Choroid plexus epithelial cell (primary cell): ENCODE data around the gene TM6SF1.

ENCODE experiments used
- DNase-seq: peaks from one replicate; pipeline ENCODE4 v3.0.0-alpha.2; 2010; ENCODE audit warnings: low read depth
- H3K4me3 ChIP-seq: 2 replicates; pipeline ENCODE4 v1.5.1; 2011; ENCODE audit warnings: low read depth, mild to moderate bottlenecking, control low read depth, low read length, moderate library complexity
- TF ChIP-seq, protein P1 (sequence below): conservative IDR thresholded peaks from 2 replicates; pipeline ENCODE4 v1.5.1; 2011; ENCODE audit warnings: low read depth, mild to moderate bottlenecking, control low read depth, inconsistent platforms, low read length, moderate library complexity

TM6SF1 gene

DNA sequence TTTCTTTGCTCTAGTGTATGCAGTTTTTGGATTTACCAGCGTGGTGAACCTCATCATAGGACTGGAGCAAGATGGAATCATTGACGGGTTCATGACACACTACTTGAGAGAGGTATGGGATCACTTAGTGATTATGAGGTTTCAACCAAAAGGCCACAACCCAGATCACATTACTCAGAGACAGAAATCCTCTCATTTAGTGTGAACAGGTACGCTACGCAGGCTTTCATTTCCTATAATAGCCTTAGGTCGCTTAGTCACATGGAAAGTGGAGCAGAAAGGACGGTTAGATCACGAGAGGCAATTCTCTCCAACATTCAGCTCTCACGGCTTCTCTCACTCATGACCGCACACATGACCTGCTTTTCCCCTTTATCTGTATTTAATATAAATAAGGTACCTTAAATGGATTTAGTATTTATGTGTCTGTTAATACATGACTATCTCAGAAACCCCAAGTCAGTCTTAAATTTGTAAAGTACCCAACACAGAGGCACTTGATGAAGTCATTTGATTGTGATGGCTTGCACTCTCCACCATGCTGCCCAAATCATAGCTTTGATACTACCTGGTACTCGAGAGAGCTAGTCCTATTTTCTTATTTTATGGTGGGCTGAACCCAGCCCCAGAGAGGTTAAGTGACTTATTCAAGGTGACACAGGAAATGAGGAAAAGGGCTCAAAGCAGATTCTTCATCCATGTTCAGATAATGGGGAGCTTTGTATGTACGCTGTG, 8.6 kb downstream of the TM6SF1 start:
- H3K4me3 ChIP-seq: no peak overlapping the region
- TF ChIP-seq, protein P1, sequence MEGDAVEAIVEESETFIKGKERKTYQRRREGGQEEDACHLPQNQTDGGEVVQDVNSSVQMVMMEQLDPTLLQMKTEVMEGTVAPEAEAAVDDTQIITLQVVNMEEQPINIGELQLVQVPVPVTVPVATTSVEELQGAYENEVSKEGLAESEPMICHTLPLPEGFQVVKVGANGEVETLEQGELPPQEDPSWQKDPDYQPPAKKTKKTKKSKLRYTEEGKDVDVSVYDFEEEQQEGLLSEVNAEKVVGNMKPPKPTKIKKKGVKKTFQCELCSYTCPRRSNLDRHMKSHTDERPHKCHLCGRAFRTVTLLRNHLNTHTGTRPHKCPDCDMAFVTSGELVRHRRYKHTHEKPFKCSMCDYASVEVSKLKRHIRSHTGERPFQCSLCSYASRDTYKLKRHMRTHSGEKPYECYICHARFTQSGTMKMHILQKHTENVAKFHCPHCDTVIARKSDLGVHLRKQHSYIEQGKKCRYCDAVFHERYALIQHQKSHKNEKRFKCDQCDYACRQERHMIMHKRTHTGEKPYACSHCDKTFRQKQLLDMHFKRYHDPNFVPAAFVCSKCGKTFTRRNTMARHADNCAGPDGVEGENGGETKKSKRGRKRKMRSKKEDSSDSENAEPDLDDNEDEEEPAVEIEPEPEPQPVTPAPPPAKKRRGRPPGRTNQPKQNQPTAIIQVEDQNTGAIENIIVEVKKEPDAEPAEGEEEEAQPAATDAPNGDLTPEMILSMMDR: no peak
- DNase-seq: no peak

DNA sequence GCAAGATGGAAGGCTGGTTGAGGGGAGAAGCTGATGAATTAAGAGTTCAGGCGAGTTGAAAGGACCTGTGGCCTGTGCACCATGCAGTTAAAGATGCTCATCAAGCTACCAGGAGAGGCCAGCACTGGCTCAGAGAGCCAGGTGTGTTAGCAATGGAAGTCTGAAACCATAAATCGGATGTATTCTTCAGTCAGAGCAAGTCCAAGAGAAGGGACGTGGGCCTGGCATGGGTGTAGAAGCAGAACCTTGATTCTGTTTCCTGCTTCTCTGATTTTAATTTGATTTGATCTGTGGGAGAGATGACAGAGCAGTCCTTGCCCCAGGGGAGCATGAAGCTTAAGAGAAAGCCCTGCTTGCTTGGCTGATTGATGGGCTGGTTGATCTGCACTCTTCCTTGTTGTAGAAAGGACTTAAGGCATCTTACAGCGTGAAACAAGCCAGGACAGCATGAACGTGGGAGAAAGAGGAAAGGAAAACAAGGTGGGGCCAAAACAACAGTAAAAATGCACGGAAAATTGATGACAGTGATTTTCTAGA, 10.9 kb downstream of the TM6SF1 start:
- TF ChIP-seq, protein P1: no peak
- no peak overlapping the region for H3K4me3 ChIP-seq
- no peak for DNase-seq

DNA sequence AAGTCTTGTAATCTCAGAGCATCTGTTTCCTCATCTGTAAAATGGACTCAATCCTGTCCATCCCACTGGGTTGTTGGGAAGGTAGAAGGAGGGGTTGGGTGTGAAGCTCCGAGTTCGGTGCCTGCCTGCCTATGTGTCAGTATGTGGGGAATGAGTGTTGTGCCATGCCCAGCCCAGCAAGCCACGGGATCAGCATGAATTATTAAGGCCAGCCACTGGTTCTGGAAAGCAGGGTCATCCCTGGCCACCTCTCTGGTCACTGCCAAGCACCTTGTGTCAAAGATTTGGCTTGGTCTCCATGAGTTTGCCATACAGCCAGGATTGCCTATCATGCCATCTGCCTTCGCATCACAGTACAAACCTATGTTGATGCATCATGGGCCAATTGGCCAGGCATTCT, 11.5 kb downstream of the TM6SF1 start:
- no peak for DNase-seq
- TF ChIP-seq, protein P1: no peak
- no peak overlapping the region for H3K4me3 ChIP-seq

DNA sequence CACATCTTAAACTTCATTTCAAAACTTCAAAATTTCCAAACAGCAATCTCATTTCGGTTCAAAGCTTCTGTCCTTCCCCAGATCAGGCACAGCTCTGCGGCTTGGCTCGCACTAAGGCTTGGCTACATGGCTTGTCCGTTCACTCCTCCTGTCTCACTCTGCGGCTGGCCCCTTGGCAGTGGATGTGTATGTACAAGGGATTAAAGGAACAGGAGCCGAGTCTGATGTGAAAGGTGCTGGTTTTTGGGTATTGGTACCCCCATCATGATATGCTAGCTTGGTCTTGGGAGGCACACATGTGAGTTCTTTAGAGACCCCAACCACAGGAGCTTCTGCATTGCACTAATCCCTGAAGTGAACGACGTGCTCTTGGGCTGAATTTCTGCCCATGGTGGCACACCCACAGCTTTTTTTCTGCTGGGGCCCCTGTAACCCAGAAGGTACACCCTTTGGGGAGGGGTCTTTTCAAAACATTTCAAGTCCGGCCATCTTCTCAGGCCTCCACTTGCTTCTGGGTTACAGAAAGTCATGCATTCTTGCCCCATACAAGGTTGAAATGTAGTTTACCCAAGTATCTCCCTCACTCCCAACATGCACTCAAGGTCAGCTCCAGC, 12.6 kb downstream of the TM6SF1 start:
- DNase-seq: no peak
- no peak overlapping the region for H3K4me3 ChIP-seq
- TF ChIP-seq, protein P1: no peak

DNA sequence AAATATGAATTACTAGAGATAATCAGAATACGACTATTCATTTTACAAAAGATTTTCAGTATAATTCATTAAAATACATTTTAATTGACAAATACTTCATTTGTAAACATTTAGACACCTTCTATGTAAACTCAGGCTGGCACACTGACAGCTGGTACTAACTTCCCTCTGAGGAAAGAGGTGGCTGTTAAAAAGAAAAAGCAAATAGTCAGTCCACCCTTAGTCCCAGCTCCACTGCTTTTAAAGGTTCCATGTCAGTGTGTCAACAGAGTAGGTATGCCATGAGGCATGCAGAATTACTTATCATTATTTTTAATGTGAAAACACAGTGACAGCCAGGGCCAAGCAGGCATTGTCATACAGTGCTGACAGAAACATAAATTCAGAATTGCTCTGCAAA, 16.1 kb downstream of the TM6SF1 start:
- TF ChIP-seq, protein P1: no peak
- no peak overlapping the region for H3K4me3 ChIP-seq
- no peak for DNase-seq

DNA sequence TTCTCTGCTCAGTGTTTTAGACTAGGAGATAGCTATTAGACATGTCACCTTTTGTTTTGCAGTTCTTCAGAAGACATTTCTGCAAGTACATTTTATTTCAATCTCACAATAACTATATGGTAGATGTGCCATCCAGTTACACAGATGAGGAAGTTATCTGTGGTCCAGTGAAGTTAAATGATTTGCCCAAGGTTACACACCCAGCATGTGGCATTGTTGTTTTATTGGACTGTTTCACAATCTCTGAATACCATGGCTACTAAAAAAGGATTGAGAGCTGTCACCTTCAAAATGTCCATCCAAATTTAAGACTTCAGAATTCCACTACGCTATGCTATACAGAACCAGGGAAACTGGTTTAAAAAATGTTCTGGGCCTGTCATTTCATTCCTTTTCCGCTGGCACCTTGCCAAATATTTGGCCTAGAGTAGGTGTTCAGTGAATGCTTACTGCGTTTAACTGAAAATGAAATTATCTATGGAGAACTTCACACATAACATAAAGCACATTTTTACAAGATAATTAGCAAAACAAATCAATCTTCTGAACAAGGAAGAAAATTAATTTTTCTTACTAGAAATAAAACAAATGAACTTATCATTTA, 20.2 kb downstream of the TM6SF1 start:
- no peak overlapping the region for H3K4me3 ChIP-seq
- TF ChIP-seq, protein P1: no peak
- peak; percentile 19 for DNase-seq
